GM18507 (cell line): ENCODE data around the gene CDKN2AIPNL.
"Not testable (repeated sequence)": the region's sequence is repeated elsewhere in the genome, so short reads cannot be mapped to it uniquely, and the experiment has no call there.

Experiments
- DNase-seq: peaks from one replicate; pipeline ENCODE4 v3.0.0; 2011; ENCODE audit warnings: low read depth; ENCODE audit not compliant: insufficient read length; ENCODE audit errors: extremely low spot score
- FAIRE-seq: peaks from 2 replicates; lab custom pipeline; 2011; peaks lifted over from hg19 to GRCh38; lab: Jason Lieb, UNC

Gene CDKN2AIPNL

GRCh38 chr5:134439210-134439654, 27.6 kb upstream of the CDKN2AIPNL start:
- DNase-seq, result no peak
- no peak for FAIRE-seq

- no peak for DNase-seq
- FAIRE-seq, result no peak
Measured at GRCh38 chr5:134438721-134439123, 27.0 kb upstream of the CDKN2AIPNL start.

- DNase-seq (no peak), FAIRE-seq (no peak)
Measured at GRCh38 chr5:134437847-134438581, 26.3 kb upstream of the CDKN2AIPNL start.

- no peak for DNase-seq
- FAIRE-seq, result no peak
Measured at GRCh38 chr5:134437340-134437846, 25.7 kb upstream of the CDKN2AIPNL start.

- FAIRE-seq, result peak; percentile 78
Measured at GRCh38 chr5:134436523-134437339, 25.1 kb upstream of the CDKN2AIPNL start.

GRCh38 chr5:134435560-134435959, 23.9 kb upstream of the CDKN2AIPNL start:
- DNase-seq, result no peak
- no peak for FAIRE-seq

More at GRCh38 chr5:134436523-134437339, 25.1 kb upstream of the CDKN2AIPNL start:
- peak; percentile 51 for DNase-seq

- FAIRE-seq, result no peak
- DNase-seq, result no peak
Measured at GRCh38 chr5:134432677-134433359, 21.1 kb upstream of the CDKN2AIPNL start.

GRCh38 chr5:134432174-134432573, 20.5 kb upstream of the CDKN2AIPNL start:
- FAIRE-seq, result no peak
- DNase-seq, result no peak

GRCh38 chr5:134430001-134430569, 18.4 kb upstream of the CDKN2AIPNL start:
- no peak for DNase-seq
- FAIRE-seq, result no peak

- DNase-seq (no peak), FAIRE-seq (no peak)
Measured at GRCh38 chr5:134427540-134428041, 15.9 kb upstream of the CDKN2AIPNL start.

- no peak for FAIRE-seq
- no peak for DNase-seq
Measured at GRCh38 chr5:134426361-134426760, 14.7 kb upstream of the CDKN2AIPNL start.

- FAIRE-seq, result no peak
- no peak for DNase-seq
Measured at GRCh38 chr5:134423376-134423775, 11.7 kb upstream of the CDKN2AIPNL start.

GRCh38 chr5:134422791-134423365, 11.2 kb upstream of the CDKN2AIPNL start:
- FAIRE-seq, result no peak
- no peak for DNase-seq

GRCh38 chr5:134421038-134421437, 9.4 kb upstream of the CDKN2AIPNL start:
- not testable (repeated sequence) for DNase-seq, FAIRE-seq

- DNase-seq (no peak), FAIRE-seq (no peak)
Measured at GRCh38 chr5:134420343-134420742, 8.7 kb upstream of the CDKN2AIPNL start.

- DNase-seq (no peak), FAIRE-seq (no peak)
Measured at GRCh38 chr5:134418958-134419357, 7.3 kb upstream of the CDKN2AIPNL start.

GRCh38 chr5:134417707-134418106, 6.0 kb upstream of the CDKN2AIPNL start:
- FAIRE-seq, result no peak
- DNase-seq, result no peak

GRCh38 chr5:134413046-134413445, 1.4 kb upstream of the CDKN2AIPNL start:
- DNase-seq (no peak), FAIRE-seq (no peak)

GRCh38 chr5:134411228-134411545, 494 bp downstream of the CDKN2AIPNL start:
- no peak for DNase-seq
- FAIRE-seq, result no peak
